ENCODE measurements around the gene PSMB3.

Gene PSMB3

DNA sequence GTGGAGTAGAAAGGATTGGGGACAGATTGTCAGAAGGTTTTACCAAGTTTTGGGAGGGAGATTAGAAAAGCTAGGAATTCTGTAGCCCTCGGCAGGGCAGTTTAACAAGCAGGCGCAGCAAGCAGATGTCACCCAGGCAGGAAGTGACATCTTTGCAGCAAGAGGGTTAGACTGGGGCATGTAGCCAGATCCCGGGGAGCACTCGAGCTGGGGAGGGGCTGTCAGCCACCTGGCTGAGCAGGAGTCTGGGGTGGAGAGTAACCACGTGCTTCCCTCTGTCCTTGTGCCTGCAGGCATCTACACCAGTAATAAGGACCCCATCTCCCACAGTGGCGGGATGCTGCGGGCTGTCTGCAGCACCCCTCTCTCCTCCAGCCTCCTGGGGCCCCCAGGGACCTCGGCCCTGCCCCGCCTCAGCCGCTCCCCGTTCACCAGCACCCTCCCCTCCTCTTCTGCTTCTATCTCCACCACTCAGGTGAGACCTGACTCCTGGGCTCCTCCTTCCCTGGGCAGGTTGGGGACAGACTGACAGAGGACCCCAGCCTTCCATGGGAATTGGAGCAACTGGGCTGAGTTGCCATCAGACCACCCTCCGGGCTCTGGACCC lies 35.3 kb upstream of the PSMB3 start:
- H3K4me3 ChIP-seq (replicated peaks; ENCODE audit: low read depth, low read length): no peak overlapping the region
- DNase-seq (ENCODE audit: low read depth): no peak
- TF ChIP-seq, protein P1, sequence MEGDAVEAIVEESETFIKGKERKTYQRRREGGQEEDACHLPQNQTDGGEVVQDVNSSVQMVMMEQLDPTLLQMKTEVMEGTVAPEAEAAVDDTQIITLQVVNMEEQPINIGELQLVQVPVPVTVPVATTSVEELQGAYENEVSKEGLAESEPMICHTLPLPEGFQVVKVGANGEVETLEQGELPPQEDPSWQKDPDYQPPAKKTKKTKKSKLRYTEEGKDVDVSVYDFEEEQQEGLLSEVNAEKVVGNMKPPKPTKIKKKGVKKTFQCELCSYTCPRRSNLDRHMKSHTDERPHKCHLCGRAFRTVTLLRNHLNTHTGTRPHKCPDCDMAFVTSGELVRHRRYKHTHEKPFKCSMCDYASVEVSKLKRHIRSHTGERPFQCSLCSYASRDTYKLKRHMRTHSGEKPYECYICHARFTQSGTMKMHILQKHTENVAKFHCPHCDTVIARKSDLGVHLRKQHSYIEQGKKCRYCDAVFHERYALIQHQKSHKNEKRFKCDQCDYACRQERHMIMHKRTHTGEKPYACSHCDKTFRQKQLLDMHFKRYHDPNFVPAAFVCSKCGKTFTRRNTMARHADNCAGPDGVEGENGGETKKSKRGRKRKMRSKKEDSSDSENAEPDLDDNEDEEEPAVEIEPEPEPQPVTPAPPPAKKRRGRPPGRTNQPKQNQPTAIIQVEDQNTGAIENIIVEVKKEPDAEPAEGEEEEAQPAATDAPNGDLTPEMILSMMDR (IDR thresholded peaks at IDR 0.05; ENCODE audit: low read length, missing control alignments): no peak

DNA sequence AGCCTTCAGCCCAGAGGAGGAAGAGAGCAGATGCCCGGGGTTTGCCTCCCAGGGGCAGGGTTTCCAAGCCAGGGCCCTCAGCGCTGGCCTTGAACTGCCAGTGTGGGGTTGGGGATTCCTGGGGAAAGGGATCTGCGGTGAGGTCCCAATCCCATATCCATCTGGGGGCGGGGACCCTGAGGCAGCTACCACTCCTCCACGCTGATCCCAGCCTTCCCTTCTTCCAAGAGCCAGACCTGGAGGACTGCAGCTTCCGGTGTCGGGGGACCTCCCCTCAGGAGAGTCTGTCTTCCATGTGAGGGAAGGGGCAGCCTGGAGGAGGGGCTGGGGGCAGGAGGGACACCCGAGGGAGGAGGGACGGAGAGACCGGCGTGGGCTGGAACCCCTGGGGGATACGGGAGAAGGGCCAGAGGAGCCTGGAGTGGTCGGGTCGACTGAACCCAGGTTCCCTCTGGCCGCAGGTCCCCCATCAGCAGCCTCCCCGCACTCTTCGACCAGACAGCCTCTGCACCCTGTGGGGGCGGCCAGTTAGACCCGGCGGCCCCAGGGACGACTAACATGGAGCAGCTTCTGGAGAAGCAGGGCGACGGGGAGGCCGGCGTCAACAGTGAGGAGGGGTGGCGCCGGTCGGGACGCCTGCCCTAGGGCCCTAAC lies 33.1 kb upstream of the PSMB3 start:
- TF ChIP-seq, protein P1 (IDR thresholded peaks at IDR 0.05; ENCODE audit: low read length, missing control alignments): no peak
- no peak overlapping the region for H3K4me3 ChIP-seq (replicated peaks; ENCODE audit: low read depth, low read length)
- no peak for DNase-seq (ENCODE audit: low read depth)

GRCh38 chr17:38719943-38720641 lies 32.4 kb upstream of the PSMB3 start:
- H3K4me3 ChIP-seq (replicated peaks; ENCODE audit: low read depth, low read length): no peak overlapping the region
- TF ChIP-seq, protein P1 (IDR thresholded peaks at IDR 0.05; ENCODE audit: low read length, missing control alignments): no peak
- no peak for DNase-seq (ENCODE audit: low read depth)

DNA sequence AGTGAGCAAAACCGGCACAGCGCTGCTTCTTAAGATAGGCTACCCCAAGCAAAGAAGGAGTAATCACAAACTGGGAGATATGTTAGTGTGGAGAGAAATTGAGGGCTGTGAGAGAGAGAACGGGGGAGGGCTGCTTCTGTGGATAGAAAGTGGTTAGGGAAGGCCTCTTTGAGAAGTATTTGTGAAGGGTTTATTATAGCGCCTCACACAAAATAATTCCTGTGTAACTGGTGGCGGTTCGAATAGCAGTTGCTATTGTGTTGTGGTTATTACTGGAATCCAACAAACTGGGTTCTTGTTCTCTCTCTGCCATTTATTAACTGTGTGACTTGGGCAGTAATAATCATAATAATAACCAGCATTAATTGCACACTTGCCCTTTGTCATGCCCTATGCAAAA lies 31.6 kb upstream of the PSMB3 start:
- H3K4me3 ChIP-seq (replicated peaks; ENCODE audit: low read depth, low read length): no peak overlapping the region
- no peak for DNase-seq (ENCODE audit: low read depth)
- TF ChIP-seq, protein P1 (IDR thresholded peaks at IDR 0.05; ENCODE audit: low read length, missing control alignments): no peak

DNA sequence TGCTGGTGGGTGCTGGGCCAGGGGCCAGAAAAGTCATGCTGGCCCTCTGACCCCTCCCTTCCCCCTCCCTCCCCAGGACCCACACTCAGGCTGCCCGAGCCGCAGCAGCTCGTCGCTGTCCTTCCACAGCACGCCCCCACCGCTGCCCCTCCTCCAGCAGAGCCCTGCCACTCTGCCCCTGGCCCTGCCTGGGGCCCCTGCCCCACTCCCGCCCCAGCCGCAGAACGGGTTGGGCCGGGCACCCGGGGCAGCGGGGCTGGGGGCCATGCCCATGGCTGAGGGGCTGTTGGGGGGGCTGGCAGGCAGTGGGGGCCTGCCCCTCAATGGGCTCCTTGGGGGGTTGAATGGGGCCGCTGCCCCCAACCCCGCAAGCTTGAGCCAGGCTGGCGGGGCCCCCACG lies 30.7 kb upstream of the PSMB3 start:
- no peak overlapping the region for H3K4me3 ChIP-seq (replicated peaks; ENCODE audit: low read depth, low read length)
- TF ChIP-seq, protein P1 (IDR thresholded peaks at IDR 0.05; ENCODE audit: low read length, missing control alignments): no peak
- no peak for DNase-seq (ENCODE audit: low read depth)

DNA sequence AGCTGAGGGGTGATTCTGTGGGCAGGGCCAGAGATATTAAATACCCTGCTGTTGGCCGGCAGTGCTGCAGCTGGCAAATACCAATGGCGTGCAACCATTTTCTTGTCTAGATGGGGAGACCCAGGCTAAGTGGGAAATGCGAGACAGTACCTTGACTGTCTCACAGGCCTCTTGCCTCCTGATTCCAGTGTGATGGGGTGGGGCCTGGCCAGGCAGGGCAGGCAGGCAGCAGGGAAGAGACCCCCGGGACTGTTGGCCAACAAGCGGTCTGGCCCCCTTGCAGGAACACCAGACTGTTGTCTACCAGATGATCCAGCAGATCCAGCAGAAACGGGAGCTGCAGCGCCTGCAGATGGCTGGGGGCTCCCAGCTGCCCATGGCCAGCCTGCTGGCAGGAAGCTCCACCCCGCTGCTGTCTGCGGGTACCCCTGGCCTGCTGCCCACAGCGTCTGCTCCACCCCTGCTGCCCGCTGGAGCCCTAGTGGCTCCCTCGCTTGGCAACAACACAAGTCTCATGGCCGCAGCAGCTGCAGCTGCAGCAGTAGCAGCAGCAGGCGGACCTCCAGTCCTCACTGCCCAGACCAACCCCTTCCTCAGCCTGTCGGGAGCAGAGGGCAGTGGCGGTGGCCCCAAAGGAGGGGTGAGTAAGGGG lies 28.1 kb upstream of the PSMB3 start:
- TF ChIP-seq, protein P1 (IDR thresholded peaks at IDR 0.05; ENCODE audit: low read length, missing control alignments): no peak
- DNase-seq (ENCODE audit: low read depth): no peak
- H3K4me3 ChIP-seq (replicated peaks; ENCODE audit: low read depth, low read length): no peak overlapping the region
